Heart left ventricle (tissue), 13 donors: ENCODE data around the gene RPL13.

Source experiments
- CTCF ChIP-seq, 12 donors: fragments of 200-600 bp; sonication (generic) in 4 of 12; IDR thresholded peaks; one replicate each; pipeline versions ENCODE4 v1.5.0 to v1.8.0; 2018 to 2022; ENCODE audit warnings: antibody characterized with exemption in 12 of 12, mild to moderate bottlenecking in 5 of 12
- POLR2A ChIP-seq, 2 donors: fragments of 450-650 bp; IDR thresholded peaks; one replicate each; pipeline ENCODE4 v1.6.1; 2017; ENCODE audit warnings: antibody characterized with exemption in 2 of 2, mild to moderate bottlenecking in 2 of 2, moderate library complexity in 2 of 2
- donor health status: ischemic (EF 13 %, LVEDD 7.1; RV severe dilation, severe dysfunction).
- donor health status: DM: no; HTN: yes; CAD: no.
- donor health status: DM: no; HTN: no; CAD: no.
- donor health status: ischemic (EF 25% LVEDD 6.9; RV normal size, moderate dysfunction).
- donor health status: ischemic (EF 25% LVEDD 5.7; RV mildly dilated, moderate dysfunction).
- donor health status: ischemic (EF 35%, LVEDD 5.7; RV mildly dilated, moderate dysfunction).
- donor health status: nonischemic (EF 11% LVEDD 7.7; RV severe dilation, severe dysfunction).
- donor health status: DM: yes; HTN: yes; CAD: no.
- donor health status: PGD.
- donor health status: ischemic (EF 29% LVEDD 5.4; RV normal size, mild dysfunction).
- donor health status: nonischemic (EF 23%, LVEDD 6.1; RV moderate dilation, normal function).

GRCh38 chr16:89522287-89522686, 38.2 kb upstream of the RPL13 start:
- no peak for TF ChIP-seq CTCF (IDR thresholded peaks at IDR 0.05)
- TF ChIP-seq POLR2A (IDR thresholded peaks at IDR 0.05), result no peak
